ENCODE measurements around the gene PCDH15.

Gene PCDH15

GRCh38 chr10:53864846-53865245 is 936.2 kb downstream of the PCDH15 start:
- TF ChIP-seq CTCF (IDR thresholded peaks at IDR 0.05; ENCODE audit: control insufficient read depth, extremely low read depth, insufficient read depth): no peak
- DNase-seq (ENCODE audit: low read depth): no peak
- no peak overlapping the region for H3K4me3 ChIP-seq (ENCODE audit: low read depth, low read length)

- no peak for DNase-seq (ENCODE audit: low read depth)
- no peak for TF ChIP-seq CTCF (IDR thresholded peaks at IDR 0.05; ENCODE audit: control insufficient read depth, extremely low read depth, insufficient read depth)
- no peak overlapping the region for H3K4me3 ChIP-seq (ENCODE audit: low read depth, low read length)
These were observed 948.4 kb downstream of the PCDH15 start for GRCh38 chr10:53852450-53853175.

GRCh38 chr10:53846809-53847208 is 954.2 kb downstream of the PCDH15 start:
- H3K4me3 ChIP-seq (ENCODE audit: low read depth, low read length): no peak overlapping the region
- DNase-seq (ENCODE audit: low read depth): no peak
- peak; percentile 38 for TF ChIP-seq CTCF (IDR thresholded peaks at IDR 0.05; ENCODE audit: control insufficient read depth, extremely low read depth, insufficient read depth)

GRCh38 chr10:53843736-53844362 is 957.2 kb downstream of the PCDH15 start:
- TF ChIP-seq CTCF (IDR thresholded peaks at IDR 0.05; ENCODE audit: control insufficient read depth, extremely low read depth, insufficient read depth): no peak
- peak; percentile 40 for DNase-seq (ENCODE audit: low read depth)

GRCh38 chr10:53841483-53842145 is 959.4 kb downstream of the PCDH15 start:
- no peak for DNase-seq (ENCODE audit: low read depth)
- no peak for TF ChIP-seq CTCF (IDR thresholded peaks at IDR 0.05; ENCODE audit: control insufficient read depth, extremely low read depth, insufficient read depth)
- no peak overlapping the region for H3K4me3 ChIP-seq (ENCODE audit: low read depth, low read length)

More at GRCh38 chr10:53843736-53844362, 957.2 kb downstream of the PCDH15 start:
- H3K4me3 ChIP-seq (ENCODE audit: low read depth, low read length): no peak overlapping the region

GRCh38 chr10:53840653-53841052 is 960.4 kb downstream of the PCDH15 start:
- no peak for DNase-seq (ENCODE audit: low read depth)
- no peak overlapping the region for H3K4me3 ChIP-seq (ENCODE audit: low read depth, low read length)
- no peak for TF ChIP-seq CTCF (IDR thresholded peaks at IDR 0.05; ENCODE audit: control insufficient read depth, extremely low read depth, insufficient read depth)
